PC-9 (cell line): ENCODE data around the gene UBE2G1. TPM values are rescaled to one million over a fixed set of nuclear protein-coding genes. Genes with fewer than 3 reads are reported as not detected.

Source experiments
- BruUV-seq: library from RNA; stranded (reverse); fragments of 400-500 nt; replicated peaks from 2 replicates; lab custom pipeline; 2021; lab: Mats Ljungman, UMichigan
- CTCF ChIA-PET: fragments of 300-600 bp; sonication (Branson Sonifier 250); formaldehyde crosslinking; loops from one replicate; lab custom pipeline; 2022; ENCODE audit warnings: antibody characterized with exemption; lab: Charles Lee
- POLR2A ChIA-PET: fragments of 300-600 bp; sonication (Branson Sonifier 250); formaldehyde crosslinking; loops from one replicate; lab custom pipeline; 2022; ENCODE audit warnings: antibody characterized with exemption; ENCODE audit not compliant: unreplicated experiment; lab: Charles Lee
- DNase-seq, 2 experiments: peaks; one replicate each; pipeline versions ENCODE4 v3.0.0 to v3.0.0-alpha.2; 2015 to 2022; ENCODE audit warnings: mixed read lengths in 1 of 2
- H2AFZ ChIP-seq: fragments of 200-600 bp; sonication (generic); 2 replicates; pipeline ENCODE4 v1.8.1; 2017; ENCODE audit warnings: antibody characterized with exemption
- H3F3A ChIP-seq: fragments of 200-600 bp; sonication (generic); 2 replicates; pipeline ENCODE4 v1.8.1; 2017; ENCODE audit warnings: antibody characterized with exemption, mild to moderate bottlenecking, low read depth; ENCODE audit not compliant: insufficient read depth
- H3K27ac ChIP-seq: fragments of 200-600 bp; sonication (generic); 2 replicates; pipeline ENCODE4 v1.6.1; 2016; ENCODE audit warnings: mixed run types
- H3K27me3 ChIP-seq: fragments of 200-600 bp; sonication (generic); 2 replicates; pipeline ENCODE4 v1.6.1; 2016; ENCODE audit warnings: low read depth, mixed run types; ENCODE audit not compliant: insufficient read depth
- H3K36me3 ChIP-seq: fragments of 200-600 bp; sonication (generic); 2 replicates; pipeline ENCODE4 v1.6.1; 2016; ENCODE audit warnings: low read depth, mixed run types
- H3K4me1 ChIP-seq: fragments of 200-600 bp; sonication (generic); replicated peaks from 2 replicates; pipeline ENCODE4 v1.6.1; 2016; ENCODE audit warnings: mixed run types; ENCODE audit not compliant: insufficient read depth
- H3K4me2 ChIP-seq: fragments of 200-600 bp; sonication (generic); 2 replicates; pipeline ENCODE4 v1.6.1; 2017; ENCODE audit warnings: mixed run types
- H3K4me3 ChIP-seq: fragments of 200-600 bp; sonication (generic); 2 replicates; pipeline ENCODE4 v1.6.1; 2016; ENCODE audit warnings: mixed run types
- H3K79me2 ChIP-seq: fragments of 200-600 bp; sonication (generic); 2 replicates; pipeline ENCODE4 v1.6.1; 2017; ENCODE audit warnings: low read depth, mixed run types
- H3K9me2 ChIP-seq: fragments of 200-600 bp; sonication (generic); 2 replicates; pipeline ENCODE4 v1.8.1; 2017; ENCODE audit warnings: mild to moderate bottlenecking; ENCODE audit not compliant: insufficient read depth
- H3K9me3 ChIP-seq: fragments of 200-600 bp; sonication (generic); 2 replicates; pipeline ENCODE4 v1.8.1; 2016; ENCODE audit warnings: low read depth; ENCODE audit not compliant: insufficient read depth
- H4K20me1 ChIP-seq: fragments of 200-600 bp; sonication (generic); 2 replicates; pipeline ENCODE4 v1.8.1; 2017; ENCODE audit not compliant: insufficient read depth
- CTCF ChIP-seq: fragments of 200-600 bp; sonication (generic); conservative IDR thresholded peaks from 2 replicates; pipeline ENCODE4 v1.6.1; 2017; ENCODE audit warnings: mixed run types, antibody characterized with exemption, mild to moderate bottlenecking, moderate library complexity
- EZH2 ChIP-seq: fragments of 200-600 bp; sonication (generic); IDR thresholded peaks from 2 replicates; pipeline ENCODE4 v1.8.0; 2017; ENCODE audit warnings: antibody characterized with exemption, low read depth
- intact Hi-C: fragments of 100-400 bp; cut with micrococcal nuclease; formaldehyde crosslinking; loops from one replicate; pipeline ENCODE4 v1.10.0; 2022; ENCODE audit not compliant: unreplicated experiment
- total RNA-seq: library from RNA; stranded (reverse); gene quantifications from 2 replicates; pipeline ENCODE4 v1.2.3, GENCODE V29; 2021

Gene UBE2G1
- total RNA-seq, 1 experiment from 2014 or later = 111 TPM

GRCh38 chr17:4314179-4314578, 52.3 kb downstream of the UBE2G1 start:
- no TSS peak for BruUV-seq
- Histone ChIP-seq H3F3A (peaks cover 28% of the 10 kb centered on the region), H3K36me3 (no peaks in the 10 kb centered on the region), H2AFZ (no peak overlapping the region), H3K4me3 (no peak overlapping the region), H3K27me3 (no peaks in the 10 kb centered on the region), H3K4me1 (peaks cover 9% of the 10 kb centered on the region), H3K79me2 (peaks cover 95% of the 10 kb centered on the region), H3K9me2 (no peaks in the 10 kb centered on the region), H3K4me2 (peak overlapping the region; percentile 45; the same call in 1 of the 2 replicates), H3K27ac (peak overlapping the region; percentile 48; the same call in 1 of the 2 replicates), H4K20me1 (peaks cover 75% of the 10 kb centered on the region), H3K9me3 (no peaks in the 10 kb centered on the region)
- DNase-seq = peak in 1 of 2 experiments; percentile 12
- POLR2A ChIA-PET = interaction anchor here (0.6 to 0.7 kb wide), 3 partner anchors 46 to 575 kb away, joined by 3 to 5 read pairs (median 5); no protein-coding TSS in a partner anchor
- CTCF ChIA-PET = no interaction called here
- TF ChIP-seq EZH2 (no peak), CTCF (no peak)
- intact Hi-C loops = no loop called here

- Histone ChIP-seq H3F3A (peaks cover 25% of the 10 kb centered on the region), H3K4me1 (peaks cover 9% of the 10 kb centered on the region), H3K36me3 (no peaks in the 10 kb centered on the region), H3K4me2 (peak overlapping the region; percentile 45), H3K27ac (peak overlapping the region; percentile 48), H2AFZ (no peak overlapping the region), H3K4me3 (no peak overlapping the region), H4K20me1 (peaks cover 80% of the 10 kb centered on the region), H3K9me2 (no peaks in the 10 kb centered on the region), H3K9me3 (no peaks in the 10 kb centered on the region), H3K27me3 (no peaks in the 10 kb centered on the region), H3K79me2 (peaks cover 95% of the 10 kb centered on the region)
- no peak for TF ChIP-seq CTCF
- no peak for TF ChIP-seq EZH2
- POLR2A ChIA-PET = interaction anchor here (0.5 to 0.7 kb wide), 4 partner anchors 21 to 574 kb away, joined by 3 to 9 read pairs (median 5); no protein-coding TSS in a partner anchor
- CTCF ChIA-PET = no interaction called here
- DNase-seq = no peak
- BruUV-seq = no TSS peak
- intact Hi-C loops = no loop called here
Measured at GRCh38 chr17:4313221-4314114, 53.0 kb downstream of the UBE2G1 start.

- no peak for DNase-seq
- no peaks in the 10 kb centered on the region for H3K9me3 ChIP-seq
- no peaks in the 10 kb centered on the region for H3K36me3 ChIP-seq
- no peaks in the 10 kb centered on the region for H3K9me2 ChIP-seq
- no peak overlapping the region for H3K4me2 ChIP-seq
- intact Hi-C loops = no loop called here
- H3K27ac ChIP-seq = no peak overlapping the region
- no peaks in the 10 kb centered on the region for H3K27me3 ChIP-seq
- peaks cover 82% of the 10 kb centered on the region for H3K79me2 ChIP-seq
- TF ChIP-seq CTCF (no peak), EZH2 (no peak)
- H3F3A ChIP-seq = peaks cover 36% of the 10 kb centered on the region
- ChIA-PET CTCF (no interaction called here), POLR2A (no interaction called here)
- no peak overlapping the region for H3K4me3 ChIP-seq
- no peak overlapping the region for H2AFZ ChIP-seq
- peaks cover 79% of the 10 kb centered on the region for H4K20me1 ChIP-seq
- no TSS peak for BruUV-seq
- H3K4me1 ChIP-seq = peaks cover 9% of the 10 kb centered on the region
Measured at GRCh38 chr17:4310354-4311060, 56.0 kb downstream of the UBE2G1 start.
